Measurements from ENCODE around the gene SLFNL1. TPM values are rescaled to one million over a fixed set of nuclear protein-coding genes. Genes with fewer than 3 reads are reported as not detected.

SLFNL1 gene
- total RNA-seq, 4 donors from 2014 or later: 0.17 to 0.52 (median 0.47) TPM

GRCh38 chr1:41019353-41019745, 2.2 kb downstream of the SLFNL1 start:
- WGBS: 77% methylated on average over 2 of the region's 2 CpGs
- peaks cover 4 to 35% (median 21%) of the 10 kb centered on the region in 4 donors for H3K36me3 ChIP-seq
- intact Hi-C loops (cut with DNase I): no loop called here

GRCh38 chr1:41018018-41018410, 3.5 kb downstream of the SLFNL1 start:
- Histone ChIP-seq H3K27ac (replicated peaks in 1 of 4) (no peak overlapping the region), H3K9me3 (no peaks in the 10 kb centered on the region), H3K4me3 (no peak overlapping the region), H3K4me1 (peaks cover 20 to 38% (median 27%) of the 10 kb centered on the region in 4 donors), H3K36me3 (peaks cover 0 to 42% (median 22%) of the 10 kb centered on the region in 4 donors), H3K27me3 (no peaks in the 10 kb centered on the region)
- 83% methylated on average over 3 of the region's 8 CpGs for WGBS
- DNase-seq (ENCODE audit: extremely low spot score): no peak
- TF ChIP-seq POLR2AphosphoS5 (IDR thresholded peaks at IDR 0.05): no peak
- TF ChIP-seq, protein P1, sequence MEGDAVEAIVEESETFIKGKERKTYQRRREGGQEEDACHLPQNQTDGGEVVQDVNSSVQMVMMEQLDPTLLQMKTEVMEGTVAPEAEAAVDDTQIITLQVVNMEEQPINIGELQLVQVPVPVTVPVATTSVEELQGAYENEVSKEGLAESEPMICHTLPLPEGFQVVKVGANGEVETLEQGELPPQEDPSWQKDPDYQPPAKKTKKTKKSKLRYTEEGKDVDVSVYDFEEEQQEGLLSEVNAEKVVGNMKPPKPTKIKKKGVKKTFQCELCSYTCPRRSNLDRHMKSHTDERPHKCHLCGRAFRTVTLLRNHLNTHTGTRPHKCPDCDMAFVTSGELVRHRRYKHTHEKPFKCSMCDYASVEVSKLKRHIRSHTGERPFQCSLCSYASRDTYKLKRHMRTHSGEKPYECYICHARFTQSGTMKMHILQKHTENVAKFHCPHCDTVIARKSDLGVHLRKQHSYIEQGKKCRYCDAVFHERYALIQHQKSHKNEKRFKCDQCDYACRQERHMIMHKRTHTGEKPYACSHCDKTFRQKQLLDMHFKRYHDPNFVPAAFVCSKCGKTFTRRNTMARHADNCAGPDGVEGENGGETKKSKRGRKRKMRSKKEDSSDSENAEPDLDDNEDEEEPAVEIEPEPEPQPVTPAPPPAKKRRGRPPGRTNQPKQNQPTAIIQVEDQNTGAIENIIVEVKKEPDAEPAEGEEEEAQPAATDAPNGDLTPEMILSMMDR (IDR thresholded peaks at IDR 0.05): no peak
- intact Hi-C loops (cut with DNase I): no loop called here

More at GRCh38 chr1:41019353-41019745, 2.2 kb downstream of the SLFNL1 start:
- TF ChIP-seq POLR2A (IDR thresholded peaks at IDR 0.05; ENCODE audit: low read depth) (no peak), POLR2AphosphoS5 (IDR thresholded peaks at IDR 0.05) (no peak), EP300 (IDR thresholded peaks at IDR 0.05) (no peak)
- TF ChIP-seq, protein P1 (IDR thresholded peaks at IDR 0.05): no peak
- no peaks in the 10 kb centered on the region for H3K9me3 ChIP-seq
- H3K27ac ChIP-seq (replicated peaks in 1 of 4): no peak overlapping the region
- no peak overlapping the region for H3K4me3 ChIP-seq
- H3K27me3 ChIP-seq: no peaks in the 10 kb centered on the region
- H3K4me1 ChIP-seq: peaks cover 13 to 29% (median 25%) of the 10 kb centered on the region in 4 donors
- DNase-seq (ENCODE audit: extremely low spot score): no peak

GRCh38 chr1:41017141-41018017, 4.1 kb downstream of the SLFNL1 start:
- intact Hi-C loops (cut with DNase I): no loop called here
- H3K27me3 ChIP-seq: no peaks in the 10 kb centered on the region
- H3K4me3 ChIP-seq: no peak overlapping the region
- H3K4me1 ChIP-seq: peaks cover 18 to 38% (median 27%) of the 10 kb centered on the region in 4 donors
- H3K27ac ChIP-seq (replicated peaks in 1 of 4): no peak overlapping the region
- WGBS: 100% methylated on average over 3 of the region's 44 CpGs
- TF ChIP-seq, protein P1 (IDR thresholded peaks at IDR 0.05): no peak
- no peak for TF ChIP-seq POLR2AphosphoS5 (IDR thresholded peaks at IDR 0.05)
- TF ChIP-seq EP300 (IDR thresholded peaks at IDR 0.05): no peak
- TF ChIP-seq POLR2A (IDR thresholded peaks at IDR 0.05; ENCODE audit: low read depth): no peak
- H3K9me3 ChIP-seq: no peaks in the 10 kb centered on the region
- peaks cover 2 to 44% (median 23%) of the 10 kb centered on the region in 4 donors for H3K36me3 ChIP-seq
- no peak for DNase-seq (ENCODE audit: extremely low spot score)

DNA sequence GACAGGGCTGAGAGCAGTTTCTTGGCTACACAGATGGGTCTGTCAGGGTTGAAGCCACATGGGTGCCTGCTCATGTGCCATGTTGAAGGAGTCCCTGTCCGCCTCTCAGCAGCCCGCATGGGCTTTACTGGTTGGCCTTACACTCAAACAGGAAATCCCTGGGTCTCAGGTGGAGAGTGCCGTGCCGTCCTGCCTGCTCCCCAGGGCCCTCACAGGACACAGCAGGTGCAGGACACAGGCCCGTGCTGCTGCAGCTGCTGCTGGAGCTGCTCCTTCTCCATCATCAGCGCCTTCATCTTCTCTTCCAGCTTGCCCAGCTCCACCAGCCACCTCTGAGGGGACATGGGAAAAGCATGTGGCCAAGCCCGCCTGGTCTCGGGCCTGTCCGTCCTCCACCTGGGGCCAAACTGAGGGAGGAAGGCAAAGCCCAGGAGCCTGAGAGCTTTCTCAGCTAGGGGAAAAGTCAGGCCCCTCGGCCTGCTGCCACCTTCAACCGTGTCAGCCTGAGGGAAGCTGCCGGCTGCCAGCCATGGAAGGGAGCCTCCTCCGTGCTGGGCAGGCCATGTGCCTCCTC, 5.5 kb downstream of the SLFNL1 start:
- 93% methylated on average over 9 of the region's 13 CpGs for WGBS
- H3K27ac ChIP-seq (replicated peaks in 1 of 4): no peak overlapping the region

More for the DNA sequence above, 5.5 kb downstream of the SLFNL1 start:
- Histone ChIP-seq H3K4me3 (no peak overlapping the region), H3K9me3 (no peaks in the 10 kb centered on the region), H3K4me1 (peaks cover 8 to 27% (median 17%) of the 10 kb centered on the region in 4 donors), H3K36me3 (peaks cover 16 to 57% (median 33%) of the 10 kb centered on the region in 4 donors), H3K27me3 (no peaks in the 10 kb centered on the region)
- intact Hi-C loops (cut with DNase I): no loop called here
- TF ChIP-seq POLR2AphosphoS5 (IDR thresholded peaks at IDR 0.05) (no peak), EP300 (IDR thresholded peaks at IDR 0.05) (no peak), POLR2A (IDR thresholded peaks at IDR 0.05; ENCODE audit: low read depth) (no peak)
- TF ChIP-seq, protein P1 (IDR thresholded peaks at IDR 0.05): no peak
- no peak for DNase-seq (ENCODE audit: extremely low spot score)

All from esophagus muscularis mucosa (tissue), 4 donors.